ENCODE measurements around the gene GRAMD1C. TPM values are rescaled to one million over a fixed set of nuclear protein-coding genes. Genes with fewer than 3 reads are reported as not detected.

GRAMD1C gene
- total and polyA plus RNA-seq, 5 donors from 2014 or later, result 0.20 to 1.8 (median 0.86) TPM; not detected in 1

DNA sequence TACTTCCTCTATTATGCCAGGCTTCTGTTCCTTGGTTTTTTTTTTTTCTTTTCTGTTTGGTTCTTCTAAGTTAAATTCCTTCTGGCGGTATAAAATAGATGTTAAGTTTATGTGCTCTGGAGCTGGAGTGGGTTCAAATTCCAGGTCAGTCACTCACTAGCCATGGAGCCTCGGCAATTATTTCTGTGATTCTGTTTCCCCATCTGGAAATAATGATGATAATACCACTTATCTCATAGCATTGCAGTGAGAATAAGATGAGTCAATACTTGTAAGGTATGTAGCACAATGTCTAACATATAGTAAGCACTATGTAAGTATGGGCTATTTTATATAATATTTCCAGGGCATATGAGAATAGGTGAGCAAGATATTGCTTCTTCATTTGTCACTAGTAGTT is 76.1 kb downstream of the GRAMD1C start:
- H3K36me3 Mint-ChIP-seq, result no peaks in the 10 kb centered on the region
- no peak for ATAC-seq (ENCODE audit: low read depth in 2 of 2)
- H3K27me3 Mint-ChIP-seq, result no peaks in the 10 kb centered on the region

DNA sequence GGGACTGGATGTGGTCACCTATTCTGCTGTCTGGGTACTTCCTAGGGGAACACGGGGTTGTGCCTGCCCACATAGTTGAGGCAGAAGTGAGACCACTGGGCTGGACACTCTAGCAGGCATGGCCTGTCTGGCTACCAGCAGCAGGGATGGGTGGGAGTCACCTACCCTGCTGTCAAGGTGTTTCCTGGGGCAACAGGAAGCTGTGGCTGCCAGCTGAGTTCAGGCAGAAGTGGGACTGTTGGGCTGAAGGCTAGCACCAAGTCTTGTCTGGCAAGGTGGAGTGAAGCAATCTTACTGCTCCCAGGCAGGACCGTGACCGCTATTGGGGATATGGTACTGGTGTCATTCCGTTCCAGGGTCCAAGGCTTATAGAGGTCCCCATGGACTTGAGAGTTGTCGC is 89.0 kb downstream of the GRAMD1C start:
- DNase-seq (peak in 1 of 3 donors; percentile 41), ATAC-seq (ENCODE audit: low read depth in 2 of 2) (no peak)
- Mint-ChIP-seq H3K9me3 (peaks cover 4 to 29% (median 15%) of the 10 kb centered on the region in 7 donors), H3K4me3 (no peak overlapping the region), H3K27ac (no peak overlapping the region), H3K27me3 (peaks cover 29% of the 10 kb centered on the region), H3K36me3 (peaks cover 7% of the 10 kb centered on the region), H3K4me1 (peaks cover 0 to 2% (median 0%) of the 10 kb centered on the region in 4 donors)
- Histone ChIP-seq H3K36me3 (ENCODE audit: control insufficient read depth, insufficient read depth, low read length) (no peaks in the 10 kb centered on the region), H3K4me1 (ENCODE audit: control insufficient read depth, insufficient read depth, low read length, poor library complexity, severe bottlenecking) (no peaks in the 10 kb centered on the region), H3K4me3 (ENCODE audit: low read depth, low read length) (no peak overlapping the region), H3K27ac (ENCODE audit: insufficient read depth, low read length, poor library complexity, severe bottlenecking) (no peak overlapping the region), H3K27me3 (ENCODE audit: control insufficient read depth, insufficient read depth, low read length) (peaks cover 8% of the 10 kb centered on the region), H3K9me3 (ENCODE audit: control insufficient read depth in 2 of 2, low read length in 2 of 2) (peaks cover 5 to 18% of the 10 kb centered on the region in 2 experiments)

More for the DNA sequence above, 76.1 kb downstream of the GRAMD1C start:
- Histone ChIP-seq H3K4me3 (ENCODE audit: low read depth, low read length) (no peak overlapping the region), H3K4me1 (ENCODE audit: control insufficient read depth, insufficient read depth, low read length, poor library complexity, severe bottlenecking) (no peaks in the 10 kb centered on the region), H3K36me3 (ENCODE audit: control insufficient read depth, insufficient read depth, low read length) (no peaks in the 10 kb centered on the region), H3K27me3 (ENCODE audit: control insufficient read depth, insufficient read depth, low read length) (no peaks in the 10 kb centered on the region), H3K27ac (ENCODE audit: insufficient read depth, low read length, poor library complexity, severe bottlenecking) (no peak overlapping the region), H3K9me3 (ENCODE audit: control insufficient read depth in 2 of 2, low read length in 2 of 2) (no peaks in the 10 kb centered on the region)
- Mint-ChIP-seq H3K27ac (no peak overlapping the region), H3K4me1 (peaks cover 2 to 7% (median 6%) of the 10 kb centered on the region in 4 donors), H3K4me3 (peak overlapping the region in 1 of 4 donors; percentile 6), H3K9me3 (no peaks in the 10 kb centered on the region)
- no peak for DNase-seq

GRCh38 chr3:113946831-113947230 is 108.2 kb downstream of the GRAMD1C start:
- Mint-ChIP-seq H3K4me1 (peaks cover 4 to 16% (median 8%) of the 10 kb centered on the region in 4 donors), H3K27ac (peak overlapping the region in 2 of 3 donors; percentile 43 to 59), H3K4me3 (peak overlapping the region; percentile 80 to 87 (median 84)), H3K27me3 (peaks cover 36% of the 10 kb centered on the region), H3K36me3 (no peaks in the 10 kb centered on the region), H3K9me3 (peaks cover 0 to 3% (median 0%) of the 10 kb centered on the region in 7 donors)
- Histone ChIP-seq H3K36me3 (ENCODE audit: control insufficient read depth, insufficient read depth, low read length) (no peaks in the 10 kb centered on the region), H3K9me3 (ENCODE audit: control insufficient read depth in 2 of 2, low read length in 2 of 2) (no peaks in the 10 kb centered on the region), H3K4me3 (ENCODE audit: low read depth, low read length) (peak overlapping the region; percentile 75), H3K27ac (ENCODE audit: insufficient read depth, low read length, poor library complexity, severe bottlenecking) (no peak overlapping the region), H3K27me3 (ENCODE audit: control insufficient read depth, insufficient read depth, low read length) (peaks cover 17% of the 10 kb centered on the region), H3K4me1 (ENCODE audit: control insufficient read depth, insufficient read depth, low read length, poor library complexity, severe bottlenecking) (peaks cover 14% of the 10 kb centered on the region)
- no peak for DNase-seq
- no peak for ATAC-seq (ENCODE audit: low read depth in 2 of 2)

- ATAC-seq (ENCODE audit: low read depth in 2 of 2) (peak; percentile 80), DNase-seq (peak; percentile 62 to 73 (median 70))
- Histone ChIP-seq H3K4me3 (ENCODE audit: low read depth, low read length) (peak within 1 kb of the TSS; percentile 75), H3K4me1 (ENCODE audit: control insufficient read depth, insufficient read depth, low read length, poor library complexity, severe bottlenecking) (peaks cover 14% of the 10 kb centered on the region), H3K27ac (ENCODE audit: insufficient read depth, low read length, poor library complexity, severe bottlenecking) (peak within 1 kb of the TSS; percentile 20), H3K36me3 (ENCODE audit: control insufficient read depth, insufficient read depth, low read length) (no peaks in the 10 kb centered on the region), H3K27me3 (ENCODE audit: control insufficient read depth, insufficient read depth, low read length) (peaks cover 17% of the 10 kb centered on the region), H3K9me3 (ENCODE audit: control insufficient read depth in 2 of 2, low read length in 2 of 2) (no peaks in the 10 kb centered on the region)
- Mint-ChIP-seq H3K4me1 (peaks cover 4 to 16% (median 8%) of the 10 kb centered on the region in 4 donors), H3K4me3 (peak within 1 kb of the TSS; percentile 81 to 87 (median 84)), H3K9me3 (peaks cover 0 to 3% (median 0%) of the 10 kb centered on the region in 7 donors), H3K36me3 (no peaks in the 10 kb centered on the region), H3K27me3 (peaks cover 31% of the 10 kb centered on the region), H3K27ac (peak within 1 kb of the TSS in 2 of 3 donors; percentile 43 to 59)
These were observed 108.9 kb downstream of the GRAMD1C start, which contains the start of gene ZDHHC23 for GRCh38 chr3:113947372-113948014. Gene ZDHHC23 (plus strand): TSS chr3:113948013. CDS start chr3:113948803, 790 bp downstream.

- H3K36me3 Mint-ChIP-seq, result no peaks in the 10 kb centered on the region
- no peak overlapping the region for H3K27ac ChIP-seq (ENCODE audit: insufficient read depth, low read length, poor library complexity, severe bottlenecking)
- DNase-seq (peak; percentile 26 to 42 (median 28)), ATAC-seq (ENCODE audit: low read depth in 2 of 2) (peak; percentile 21 to 25)
- peak overlapping the region; percentile 57 for H3K4me3 ChIP-seq (ENCODE audit: low read depth, low read length)
- H3K9me3 ChIP-seq (ENCODE audit: control insufficient read depth in 2 of 2, low read length in 2 of 2), result no peaks in the 10 kb centered on the region
- H3K27me3 Mint-ChIP-seq, result peaks cover 26% of the 10 kb centered on the region
- H3K4me1 Mint-ChIP-seq, result peaks cover 4 to 16% (median 8%) of the 10 kb centered on the region in 4 donors
- no peaks in the 10 kb centered on the region for H3K36me3 ChIP-seq (ENCODE audit: control insufficient read depth, insufficient read depth, low read length)
- peaks cover 0 to 3% (median 0%) of the 10 kb centered on the region in 7 donors for H3K9me3 Mint-ChIP-seq
- H3K27ac Mint-ChIP-seq, result peak overlapping the region in 1 of 3 donors; percentile 6
- H3K27me3 ChIP-seq (ENCODE audit: control insufficient read depth, insufficient read depth, low read length), result peaks cover 14% of the 10 kb centered on the region
- H3K4me3 Mint-ChIP-seq, result peak overlapping the region; percentile 62 to 81 (median 77)
- H3K4me1 ChIP-seq (ENCODE audit: control insufficient read depth, insufficient read depth, low read length, poor library complexity, severe bottlenecking), result peaks cover 14% of the 10 kb centered on the region
These were observed 109.7 kb downstream of the GRAMD1C start for GRCh38 chr3:113948015-113948917.

DNA sequence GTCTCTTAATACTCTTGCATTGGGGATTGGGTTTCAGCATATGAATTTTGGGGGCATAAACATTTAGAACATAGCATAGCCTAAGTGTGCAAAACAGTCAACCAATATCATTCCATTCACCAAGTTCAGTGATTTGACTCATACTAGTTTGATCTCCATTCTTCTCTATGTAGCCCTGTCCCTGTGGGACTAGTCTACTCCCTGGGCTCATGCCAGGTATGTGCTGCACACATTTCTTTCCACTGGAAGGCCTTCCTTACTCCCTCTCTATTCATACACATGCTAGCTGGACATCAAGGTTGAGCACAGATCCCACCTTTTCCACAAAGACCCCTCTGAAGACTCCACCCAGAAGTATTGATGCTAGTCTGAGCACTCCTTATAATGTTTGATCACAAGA is 114.3 kb downstream of the GRAMD1C start:
- no peaks in the 10 kb centered on the region for H3K27me3 ChIP-seq (ENCODE audit: control insufficient read depth, insufficient read depth, low read length)
- Mint-ChIP-seq H3K9me3 (peaks cover 0 to 3% (median 0%) of the 10 kb centered on the region in 7 donors), H3K4me3 (peak overlapping the region in 1 of 4 donors; percentile 46), H3K27ac (no peak overlapping the region), H3K27me3 (no peaks in the 10 kb centered on the region), H3K4me1 (peaks cover 5 to 22% (median 12%) of the 10 kb centered on the region in 4 donors), H3K36me3 (peaks cover 6% of the 10 kb centered on the region)
- H3K27ac ChIP-seq (ENCODE audit: insufficient read depth, low read length, poor library complexity, severe bottlenecking), result no peak overlapping the region
- no peaks in the 10 kb centered on the region for H3K9me3 ChIP-seq (ENCODE audit: control insufficient read depth in 2 of 2, low read length in 2 of 2)
- peaks cover 8% of the 10 kb centered on the region for H3K4me1 ChIP-seq (ENCODE audit: control insufficient read depth, insufficient read depth, low read length, poor library complexity, severe bottlenecking)
- no peaks in the 10 kb centered on the region for H3K36me3 ChIP-seq (ENCODE audit: control insufficient read depth, insufficient read depth, low read length)
- H3K4me3 ChIP-seq (ENCODE audit: low read depth, low read length), result no peak overlapping the region
- no peak for DNase-seq
- no peak for ATAC-seq (ENCODE audit: low read depth in 2 of 2)

DNA sequence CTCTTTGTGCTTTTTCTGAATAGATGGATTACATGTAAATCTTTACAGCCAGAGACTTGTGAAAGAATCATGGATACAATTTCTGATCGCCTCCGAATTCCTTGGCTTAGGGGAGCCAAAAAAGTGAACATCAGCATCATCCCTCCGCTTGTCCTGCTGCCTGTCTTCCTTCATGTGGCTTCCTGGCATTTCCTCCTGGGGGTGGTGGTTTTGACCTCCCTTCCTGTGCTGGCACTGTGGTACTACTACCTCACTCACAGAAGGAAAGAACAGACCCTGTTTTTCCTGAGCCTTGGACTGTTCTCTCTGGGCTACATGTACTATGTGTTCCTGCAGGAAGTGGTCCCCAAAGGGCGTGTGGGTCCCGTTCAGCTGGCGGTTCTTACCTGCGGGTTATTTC is 115.1 kb downstream of the GRAMD1C start:
- DNase-seq (no peak), ATAC-seq (ENCODE audit: low read depth in 2 of 2) (no peak)
- peaks cover 10% of the 10 kb centered on the region for H3K36me3 Mint-ChIP-seq
- H3K27me3 ChIP-seq (ENCODE audit: control insufficient read depth, insufficient read depth, low read length), result no peaks in the 10 kb centered on the region
- H3K9me3 ChIP-seq (ENCODE audit: control insufficient read depth in 2 of 2, low read length in 2 of 2), result no peaks in the 10 kb centered on the region
- peaks cover 1% of the 10 kb centered on the region for H3K4me1 ChIP-seq (ENCODE audit: control insufficient read depth, insufficient read depth, low read length, poor library complexity, severe bottlenecking)
- H3K27ac Mint-ChIP-seq, result no peak overlapping the region
- H3K4me1 Mint-ChIP-seq, result peaks cover 4 to 21% (median 10%) of the 10 kb centered on the region in 4 donors
- H3K4me3 ChIP-seq (ENCODE audit: low read depth, low read length), result no peak overlapping the region
- H3K9me3 Mint-ChIP-seq, result peaks cover 0 to 3% (median 0%) of the 10 kb centered on the region in 7 donors
- H3K27ac ChIP-seq (ENCODE audit: insufficient read depth, low read length, poor library complexity, severe bottlenecking), result no peak overlapping the region
- H3K36me3 ChIP-seq (ENCODE audit: control insufficient read depth, insufficient read depth, low read length), result no peaks in the 10 kb centered on the region
- H3K27me3 Mint-ChIP-seq, result no peaks in the 10 kb centered on the region
- peak overlapping the region in 1 of 4 donors; percentile 46 for H3K4me3 Mint-ChIP-seq
